Stimulated activated naive CD4-positive, alpha-beta T cell (primary cell): ENCODE results near the gene IGFBP6.
A peak's percentile ranks its signal among the peaks of the same experiment; 100 is the strongest.
"Not testable (repeated sequence)": the region's sequence is repeated elsewhere in the genome, so short reads cannot be mapped to it uniquely, and the experiment has no call there.

Experiments
- DNase-seq, 6 experiments: peaks; one replicate each; lab custom pipeline; 2025; lab: John Stamatoyannopoulos, UW

IGFBP6 gene

DNA sequence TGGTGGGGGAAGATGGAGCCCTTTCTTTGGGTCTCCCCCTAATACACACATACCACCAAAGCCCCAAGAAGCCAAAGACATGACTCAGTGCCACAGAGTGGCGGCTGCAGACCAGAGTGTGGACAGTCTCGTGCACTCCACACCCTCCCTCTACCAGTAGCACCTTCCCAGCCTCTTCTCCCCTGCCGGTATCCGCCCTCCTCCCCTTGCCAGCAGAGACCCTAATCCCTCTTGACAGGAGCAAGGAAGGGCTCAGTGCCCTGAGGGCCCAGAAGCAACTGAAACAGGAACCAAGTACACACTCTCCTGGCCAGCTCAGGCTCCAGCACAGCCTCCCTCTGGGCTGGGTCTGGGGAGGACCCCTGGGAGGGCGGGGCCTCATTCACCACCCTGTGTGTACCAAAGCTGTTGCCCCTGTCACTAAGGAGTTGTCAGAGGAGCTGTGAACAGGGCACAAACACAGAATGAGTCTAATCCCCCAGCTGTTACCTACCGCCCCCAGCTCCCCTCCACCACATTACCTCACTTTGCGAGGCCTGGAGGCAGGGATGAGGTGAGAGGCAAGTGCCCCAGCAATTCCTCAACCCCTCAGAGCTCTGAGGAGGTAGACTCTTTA is 26.5 kb upstream of the IGFBP6 start:
- no peak for DNase-seq

GRCh38 chr12:53071591-53072551 is 25.6 kb upstream of the IGFBP6 start:
- DNase-seq: no peak

DNA sequence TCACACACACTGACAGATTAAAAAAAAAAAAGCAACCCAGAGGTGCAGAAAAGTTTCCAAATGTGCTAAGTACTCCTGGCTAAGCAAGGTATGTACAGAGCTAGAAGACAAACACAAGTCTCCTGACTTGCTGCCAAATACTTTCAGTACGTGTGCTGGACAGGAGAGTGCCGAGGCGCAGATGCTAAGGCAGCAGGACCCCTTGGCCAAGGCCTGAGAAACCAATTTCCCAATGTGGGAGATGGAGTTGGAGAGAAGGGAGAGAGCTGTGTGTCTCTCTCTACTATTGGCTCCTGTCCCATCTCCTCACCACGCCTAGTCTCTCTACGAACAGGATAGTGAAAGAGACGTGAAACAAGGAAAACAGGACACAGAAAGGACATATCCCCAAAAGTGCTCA is 23.6 kb upstream of the IGFBP6 start:
- no peak for DNase-seq

- DNase-seq: no peak
Observed at GRCh38 chr12:53074283-53074998, 23.0 kb upstream of the IGFBP6 start.

GRCh38 chr12:53074999-53075370 is 22.5 kb upstream of the IGFBP6 start:
- no peak for DNase-seq

GRCh38 chr12:53076461-53076860 is 21.0 kb upstream of the IGFBP6 start:
- DNase-seq: no peak

- DNase-seq: no peak
Observed at GRCh38 chr12:53077030-53077429, 20.4 kb upstream of the IGFBP6 start.

- DNase-seq: peak in 3 of 6 experiments; percentile 55 to 69 (median 69)
Observed at GRCh38 chr12:53078425-53079225, 18.8 kb upstream of the IGFBP6 start.

- peak; percentile 93 to 98 (median 96) for DNase-seq
Observed at GRCh38 chr12:53079226-53080117, 18.0 kb upstream of the IGFBP6 start, which contains the start of gene SPRYD3. SPRYD3 (minus strand) TSS chr12:53079390; CDS start chr12:53079333, 57 bp downstream.

GRCh38 chr12:53082637-53083175 is 14.8 kb upstream of the IGFBP6 start:
- DNase-seq: no peak

DNA sequence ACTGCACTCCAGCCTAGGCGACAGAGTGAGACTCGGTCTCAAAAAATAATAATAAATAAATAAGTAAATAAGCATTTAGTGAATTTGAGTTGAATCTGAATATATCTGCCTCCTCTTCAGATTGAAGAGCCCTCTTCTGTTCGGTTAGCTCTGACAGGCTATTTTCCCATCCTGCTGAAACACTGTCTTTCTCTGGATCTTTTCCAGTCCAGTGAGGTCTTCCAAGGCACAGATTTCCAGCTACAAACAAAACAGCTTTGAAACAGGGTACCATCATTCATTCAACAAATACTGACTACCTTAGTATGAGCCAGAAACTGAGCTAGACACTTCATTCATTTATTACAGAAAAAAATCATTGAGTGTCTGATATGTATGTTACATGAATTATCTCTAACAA is 11.1 kb upstream of the IGFBP6 start:
- DNase-seq: no peak

DNA sequence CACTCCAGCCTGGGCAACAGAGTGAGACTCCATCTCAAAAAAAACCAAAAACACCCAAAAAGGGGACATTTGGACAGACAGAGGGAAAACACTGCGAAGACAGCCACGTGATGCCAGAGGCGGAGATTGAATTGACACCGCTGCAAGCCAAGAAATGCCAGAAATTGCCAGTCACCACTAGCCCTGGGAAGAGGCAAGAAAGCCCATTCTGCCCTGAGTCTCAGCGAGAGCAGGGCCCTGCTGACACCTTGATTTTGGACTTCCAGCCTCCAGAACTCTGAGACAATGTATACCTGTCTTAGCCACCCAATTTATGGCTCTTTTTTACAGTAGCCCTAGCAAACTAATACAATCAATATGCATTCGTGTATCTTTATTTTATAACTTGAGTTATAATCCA is 7.4 kb upstream of the IGFBP6 start:
- DNase-seq: no peak

DNA sequence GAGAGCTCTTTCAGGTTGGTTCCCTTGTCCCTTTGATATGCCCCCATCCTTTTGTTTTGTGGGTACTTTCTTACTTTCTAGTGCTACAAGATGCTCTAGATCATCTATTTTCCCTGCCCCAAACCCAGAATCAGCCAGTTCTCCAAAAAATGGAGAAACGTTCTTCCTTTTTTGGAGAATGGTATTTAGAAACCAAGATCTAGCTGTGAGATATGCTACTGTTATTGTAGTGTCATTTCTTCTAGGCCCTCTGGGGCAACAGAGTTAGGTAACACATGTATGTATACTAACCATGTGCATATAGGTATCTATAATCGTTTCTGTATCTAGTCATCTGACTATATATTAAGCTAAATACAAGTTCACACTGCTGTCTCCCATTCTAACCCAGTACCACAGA is 6.9 kb upstream of the IGFBP6 start:
- DNase-seq: no peak

DNA sequence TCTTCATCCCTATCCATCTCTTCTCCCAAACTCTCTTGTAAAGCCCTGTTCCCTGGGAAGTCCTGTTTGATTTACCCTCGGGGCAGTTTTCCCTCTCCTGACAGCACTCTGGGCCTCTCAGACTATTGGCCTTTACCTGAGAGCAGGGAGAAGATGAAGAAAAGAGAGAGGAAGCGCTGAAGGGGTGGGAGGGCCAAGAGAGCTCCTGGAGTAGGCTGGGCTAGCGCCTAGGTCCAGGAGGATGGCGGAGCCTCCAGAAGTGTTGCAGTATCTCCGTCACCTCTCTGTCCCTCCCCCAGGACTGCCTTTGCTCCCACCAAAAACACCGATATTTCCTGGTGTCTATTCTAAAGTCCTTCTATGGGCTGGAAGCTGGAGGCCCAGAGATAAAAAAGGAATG is 5.7 kb upstream of the IGFBP6 start:
- DNase-seq: no peak

GRCh38 chr12:53093777-53094393 is 3.6 kb upstream of the IGFBP6 start:
- DNase-seq: no peak

DNA sequence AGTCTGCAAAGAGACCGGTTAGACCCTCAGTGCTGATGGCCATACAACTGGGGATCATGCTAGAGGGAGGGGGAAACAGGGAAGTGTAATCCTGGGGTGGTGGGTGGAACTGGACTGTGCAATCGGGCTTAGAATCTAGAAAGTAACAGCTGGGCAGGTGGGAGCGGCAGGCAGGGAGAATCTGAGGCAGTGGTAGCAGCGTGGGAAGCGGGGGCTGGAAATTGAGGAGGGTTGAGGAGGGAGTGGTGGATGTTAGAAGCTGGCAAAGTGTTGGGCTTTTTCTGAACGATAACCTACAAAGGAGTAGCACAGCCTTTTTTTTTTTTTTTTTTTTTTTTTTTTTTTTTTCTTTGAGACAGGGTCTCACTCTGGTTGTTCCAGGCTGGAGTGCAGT is 3.1 kb upstream of the IGFBP6 start:
- no peak for DNase-seq

- DNase-seq: not testable (repeated sequence)
Observed at GRCh38 chr12:53094796-53095595, 2.5 kb upstream of the IGFBP6 start.

DNA sequence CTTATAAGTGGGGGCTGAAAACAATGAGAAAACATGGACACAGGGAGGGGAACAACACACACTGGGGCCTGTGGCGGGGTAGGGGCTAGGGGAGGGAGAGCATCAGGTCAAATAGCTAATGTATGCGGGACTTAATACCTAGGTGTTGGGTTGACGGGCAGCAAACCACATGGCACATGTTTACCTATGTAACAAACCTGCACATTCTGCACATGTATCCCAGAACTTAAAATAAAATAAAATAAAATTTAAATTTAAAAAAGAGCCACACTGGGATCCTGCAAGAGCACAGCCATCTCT is 1.9 kb upstream of the IGFBP6 start:
- not testable (repeated sequence) for DNase-seq

DNA sequence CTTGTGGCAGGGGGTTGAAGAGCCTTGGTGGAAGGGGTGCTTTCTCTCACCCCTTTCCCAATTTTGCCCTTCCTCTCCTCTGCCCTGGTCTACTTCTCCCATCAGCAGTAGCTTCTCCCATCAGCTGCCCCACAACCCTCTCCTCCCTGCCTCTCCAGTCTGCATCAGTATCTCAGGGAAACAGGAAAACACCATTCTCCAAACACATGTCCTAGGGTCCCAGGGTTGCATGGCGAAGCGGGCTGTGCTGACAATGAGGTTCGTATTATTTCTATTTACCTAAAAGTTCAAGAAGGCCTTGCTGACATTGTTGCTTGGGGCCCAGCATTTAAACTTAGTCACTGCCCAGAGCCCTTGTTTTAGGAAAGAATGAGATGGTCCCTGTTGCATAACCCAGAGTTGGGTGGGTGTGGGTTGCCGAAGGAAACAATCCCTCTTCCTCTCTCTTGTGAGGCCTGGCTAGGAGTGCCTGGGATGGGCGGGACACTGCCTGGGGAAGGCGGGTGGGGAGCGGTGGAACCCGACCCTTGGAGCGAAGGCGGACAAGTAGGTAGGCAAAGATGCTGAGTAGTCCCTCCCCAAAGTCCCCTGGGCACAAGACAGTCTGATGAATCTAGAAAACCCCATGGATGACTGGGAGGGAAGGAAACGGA is 1.3 kb upstream of the IGFBP6 start:
- no peak for DNase-seq
